ENCODE data around the gene LCE7A. TPM values are rescaled to one million over a fixed set of nuclear protein-coding genes. Genes with fewer than 3 reads are reported as not detected.

LCE7A gene
- total and polyA plus RNA-seq, 2 donors from 2014 or later = not detected

GRCh38 chr1:152886758-152887409, 27.1 kb downstream of the LCE7A start:
- H3K36me3 ChIP-seq (ENCODE audit: control insufficient read depth in 2 of 3, insufficient read depth in 3 of 3, low read length in 3 of 3) = no peaks in the 10 kb centered on the region
- TF ChIP-seq, protein P1, sequence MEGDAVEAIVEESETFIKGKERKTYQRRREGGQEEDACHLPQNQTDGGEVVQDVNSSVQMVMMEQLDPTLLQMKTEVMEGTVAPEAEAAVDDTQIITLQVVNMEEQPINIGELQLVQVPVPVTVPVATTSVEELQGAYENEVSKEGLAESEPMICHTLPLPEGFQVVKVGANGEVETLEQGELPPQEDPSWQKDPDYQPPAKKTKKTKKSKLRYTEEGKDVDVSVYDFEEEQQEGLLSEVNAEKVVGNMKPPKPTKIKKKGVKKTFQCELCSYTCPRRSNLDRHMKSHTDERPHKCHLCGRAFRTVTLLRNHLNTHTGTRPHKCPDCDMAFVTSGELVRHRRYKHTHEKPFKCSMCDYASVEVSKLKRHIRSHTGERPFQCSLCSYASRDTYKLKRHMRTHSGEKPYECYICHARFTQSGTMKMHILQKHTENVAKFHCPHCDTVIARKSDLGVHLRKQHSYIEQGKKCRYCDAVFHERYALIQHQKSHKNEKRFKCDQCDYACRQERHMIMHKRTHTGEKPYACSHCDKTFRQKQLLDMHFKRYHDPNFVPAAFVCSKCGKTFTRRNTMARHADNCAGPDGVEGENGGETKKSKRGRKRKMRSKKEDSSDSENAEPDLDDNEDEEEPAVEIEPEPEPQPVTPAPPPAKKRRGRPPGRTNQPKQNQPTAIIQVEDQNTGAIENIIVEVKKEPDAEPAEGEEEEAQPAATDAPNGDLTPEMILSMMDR (IDR thresholded peaks at IDR 0.05; ENCODE audit: borderline replicate concordance, extremely low read depth, insufficient read depth) = no peak
- no peak overlapping the region for H3K27ac ChIP-seq (ENCODE audit: low read depth in 2 of 2, low read length in 2 of 2)
- FAIRE-seq (no peak), DNase-seq (no peak)
- intact Hi-C loops (cut with DNase I) = no loop called here
- no peaks in the 10 kb centered on the region for H3K4me1 ChIP-seq (ENCODE audit: control insufficient read depth in 2 of 3, insufficient read depth in 2 of 3, low read depth in 1 of 3, low read length in 3 of 3)
- H3K9me3 ChIP-seq (ENCODE audit: control insufficient read depth in 2 of 3, insufficient read depth in 1 of 3, low read length in 3 of 3) = no peaks in the 10 kb centered on the region
- no peak overlapping the region for H3K4me3 ChIP-seq (ENCODE audit: low read length in 3 of 3)
- no peaks in the 10 kb centered on the region for H3K27me3 ChIP-seq (ENCODE audit: control insufficient read depth, insufficient read depth, low read length)
- no peak overlapping the region for H3K9ac ChIP-seq (ENCODE audit: low read length in 3 of 3)

DNA sequence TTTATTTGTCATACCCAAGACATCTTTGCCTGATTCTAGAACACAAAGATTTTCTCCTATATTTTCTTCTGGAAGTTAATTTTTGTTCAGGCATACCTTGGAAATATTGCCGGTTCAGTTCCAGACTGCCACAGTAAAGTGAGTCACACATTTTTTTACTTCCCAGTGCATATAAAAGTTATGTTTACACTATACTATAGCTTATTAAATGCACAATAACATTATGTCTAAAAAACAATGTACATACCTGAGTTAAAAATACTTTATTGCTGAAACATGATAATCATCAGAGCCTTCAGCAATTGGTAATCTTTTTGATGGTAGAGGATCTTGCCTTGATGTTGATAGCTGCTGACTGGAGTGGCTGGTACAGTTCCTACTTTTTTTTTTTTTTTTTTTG, 28.3 kb downstream of the LCE7A start:
- Histone ChIP-seq H3K9ac (ENCODE audit: low read length in 3 of 3) (no peak overlapping the region), H3K27ac (ENCODE audit: low read depth in 2 of 2, low read length in 2 of 2) (no peak overlapping the region), H3K9me3 (ENCODE audit: control insufficient read depth in 2 of 3, insufficient read depth in 1 of 3, low read length in 3 of 3) (no peaks in the 10 kb centered on the region), H3K4me1 (ENCODE audit: control insufficient read depth in 2 of 3, insufficient read depth in 2 of 3, low read depth in 1 of 3, low read length in 3 of 3) (no peaks in the 10 kb centered on the region), H3K36me3 (ENCODE audit: control insufficient read depth in 2 of 3, insufficient read depth in 3 of 3, low read length in 3 of 3) (no peaks in the 10 kb centered on the region), H3K27me3 (ENCODE audit: control insufficient read depth, insufficient read depth, low read length) (no peaks in the 10 kb centered on the region), H3K4me3 (ENCODE audit: low read length in 3 of 3) (no peak overlapping the region)
- TF ChIP-seq, protein P1 (IDR thresholded peaks at IDR 0.05; ENCODE audit: borderline replicate concordance, extremely low read depth, insufficient read depth) = no peak
- DNase-seq (no peak), FAIRE-seq (no peak)
- intact Hi-C loops (cut with DNase I) = no loop called here

DNA sequence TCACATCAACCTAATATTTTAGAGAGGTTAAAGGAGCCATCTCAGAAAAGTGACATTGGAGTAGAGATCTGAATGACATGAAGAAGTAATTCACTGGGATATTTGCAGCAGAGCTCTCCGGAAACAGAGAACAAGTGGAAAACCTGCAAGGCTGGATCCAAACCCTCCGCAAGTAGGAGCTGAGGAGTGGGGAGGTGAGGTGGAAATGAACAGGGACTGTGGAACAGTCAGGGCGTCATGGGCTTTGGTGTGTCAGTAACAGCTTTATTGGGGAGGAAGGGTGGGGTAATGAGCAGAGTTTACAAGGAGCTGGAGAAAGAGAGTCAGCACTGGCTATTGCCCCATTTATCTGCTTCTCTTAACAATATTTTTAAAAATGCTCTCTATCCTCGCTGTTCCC, 39.2 kb downstream of the LCE7A start:
- intact Hi-C loops (cut with DNase I) = no loop called here
- H3K9me3 ChIP-seq (ENCODE audit: control insufficient read depth in 2 of 3, insufficient read depth in 1 of 3, low read length in 3 of 3) = no peaks in the 10 kb centered on the region
- TF ChIP-seq, protein P1 (IDR thresholded peaks at IDR 0.05; ENCODE audit: borderline replicate concordance, extremely low read depth, insufficient read depth) = no peak
- H3K36me3 ChIP-seq (ENCODE audit: control insufficient read depth in 2 of 3, insufficient read depth in 3 of 3, low read length in 3 of 3) = no peaks in the 10 kb centered on the region
- no peaks in the 10 kb centered on the region for H3K27me3 ChIP-seq (ENCODE audit: control insufficient read depth, insufficient read depth, low read length)
- H3K9ac ChIP-seq (ENCODE audit: low read length in 3 of 3) = no peak overlapping the region
- H3K4me3 ChIP-seq (ENCODE audit: low read length in 3 of 3) = no peak overlapping the region
- H3K27ac ChIP-seq (ENCODE audit: low read depth in 2 of 2, low read length in 2 of 2) = no peak overlapping the region
- no peak for DNase-seq
- H3K4me1 ChIP-seq (ENCODE audit: control insufficient read depth in 2 of 3, insufficient read depth in 2 of 3, low read depth in 1 of 3, low read length in 3 of 3) = no peaks in the 10 kb centered on the region
- no peak for FAIRE-seq

GRCh38 chr1:152899883-152900282, 40.1 kb downstream of the LCE7A start:
- no peak overlapping the region for H3K9ac ChIP-seq (ENCODE audit: low read length in 3 of 3)
- no peaks in the 10 kb centered on the region for H3K36me3 ChIP-seq (ENCODE audit: control insufficient read depth in 2 of 3, insufficient read depth in 3 of 3, low read length in 3 of 3)
- no peak for DNase-seq
- no peaks in the 10 kb centered on the region for H3K4me1 ChIP-seq (ENCODE audit: control insufficient read depth in 2 of 3, insufficient read depth in 2 of 3, low read depth in 1 of 3, low read length in 3 of 3)
- H3K27me3 ChIP-seq (ENCODE audit: control insufficient read depth, insufficient read depth, low read length) = no peaks in the 10 kb centered on the region
- no peak overlapping the region for H3K4me3 ChIP-seq (ENCODE audit: low read length in 3 of 3)
- intact Hi-C loops (cut with DNase I) = no loop called here
- no peaks in the 10 kb centered on the region for H3K9me3 ChIP-seq (ENCODE audit: control insufficient read depth in 2 of 3, insufficient read depth in 1 of 3, low read length in 3 of 3)
- FAIRE-seq = no peak
- no peak overlapping the region for H3K27ac ChIP-seq (ENCODE audit: low read depth in 2 of 2, low read length in 2 of 2)
- TF ChIP-seq, protein P1 (IDR thresholded peaks at IDR 0.05; ENCODE audit: borderline replicate concordance, extremely low read depth, insufficient read depth) = no peak

Data from kidney (tissue), 14 donors.